Activated CD8-positive, alpha-beta memory T cell treated with anti-CD3 and anti-CD28 coated beads for 24 hours (primary cell): ENCODE results near the gene RLN2.

Experiments
- DNase-seq: peaks from one replicate; pipeline ENCODE4 v3.0.0-alpha.2; 2020

RLN2 gene

GRCh38 chr9:5265939-5266338, 38.6 kb downstream of the RLN2 start:
- DNase-seq, result no peak

GRCh38 chr9:5264219-5264595, 40.3 kb downstream of the RLN2 start:
- no peak for DNase-seq

GRCh38 chr9:5263351-5264218, 40.9 kb downstream of the RLN2 start:
- DNase-seq, result no peak
